Right atrium auricular region (tissue), 2 donors: Measurements from ENCODE around the gene RDH8. TPM values are rescaled to one million over a fixed set of nuclear protein-coding genes. Genes with fewer than 3 reads are reported as not detected.

Experiments used
- DNase-seq: peaks from one replicate; pipeline ENCODE4 v3.0.0-alpha.2; 2019; ENCODE audit warnings: low spot score
- H3K27ac ChIP-seq, 2 donors: fragments of 200-600 bp; sonication (generic); 1 replicate in 1 of 2; 2 replicates in 1 of 2; pipeline ENCODE4 v1.5.1; 2016 to 2019
- H3K27me3 ChIP-seq, 2 donors: fragments of 200-600 bp; sonication (generic); one replicate each; pipeline versions ENCODE4 v1.5.1 to v1.6.0; 2017 to 2019
- H3K36me3 ChIP-seq: fragments of 200-600 bp; sonication (generic); one replicate; pipeline ENCODE4 v1.5.1; 2016
- H3K4me1 ChIP-seq, 2 donors: fragments of 200-600 bp; sonication (generic); one replicate each; pipeline versions ENCODE4 v1.5.1 to v1.6.0; 2017 to 2019
- H3K4me3 ChIP-seq, 2 donors: fragments of 200-600 bp; sonication (generic); 1 replicate in 1 of 2; 2 replicates in 1 of 2; pipeline ENCODE4 v1.5.1; 2017 to 2019; ENCODE audit warnings: mild to moderate bottlenecking in 1 of 2, moderate library complexity in 1 of 2
- H3K9me3 ChIP-seq, 2 donors: fragments of 200-600 bp; sonication (generic); one replicate each; pipeline ENCODE4 v1.5.1; 2019
- CTCF ChIP-seq, 2 donors: fragments of 200-600 bp; sonication (generic); IDR thresholded peaks; one replicate each; pipeline ENCODE4 v1.5.1; 2019; ENCODE audit warnings: antibody characterized with exemption in 2 of 2
- total RNA-seq, 2 donors: library from RNA; depleted of rRNA; stranded (reverse); fragments of >200 nt; gene quantifications; one replicate each; pipeline ENCODE4 v1.1.0, GENCODE V29; 2016

RDH8 gene
- total RNA-seq, 2 donors from 2014 or later: not detected

GRCh38 chr19:10006335-10006708 lies 7.0 kb upstream of the RDH8 start:
- H3K4me3 ChIP-seq: peak overlapping the region in 1 of 2 donors; percentile 1
- no peaks in the 10 kb centered on the region for H3K9me3 ChIP-seq
- no peak for TF ChIP-seq CTCF (IDR thresholded peaks at IDR 0.05)
- peak; percentile 60 for DNase-seq
- H3K4me1 ChIP-seq: peaks cover 0 to 43% of the 10 kb centered on the region in 2 donors
- peak overlapping the region; percentile 79 for H3K27ac ChIP-seq
- H3K27me3 ChIP-seq: no peaks in the 10 kb centered on the region
- H3K36me3 ChIP-seq: peaks cover 5% of the 10 kb centered on the region

GRCh38 chr19:10006752-10007323 lies 6.4 kb upstream of the RDH8 start:
- DNase-seq: no peak
- peaks cover 5% of the 10 kb centered on the region for H3K36me3 ChIP-seq
- no peaks in the 10 kb centered on the region for H3K27me3 ChIP-seq
- no peaks in the 10 kb centered on the region for H3K9me3 ChIP-seq
- H3K27ac ChIP-seq: peak overlapping the region; percentile 79
- TF ChIP-seq CTCF (IDR thresholded peaks at IDR 0.05): no peak
- H3K4me3 ChIP-seq: no peak overlapping the region
- H3K4me1 ChIP-seq: peaks cover 0 to 43% of the 10 kb centered on the region in 2 donors

- H3K27me3 ChIP-seq: no peaks in the 10 kb centered on the region
- H3K4me1 ChIP-seq: peaks cover 0 to 36% of the 10 kb centered on the region in 2 donors
- peak overlapping the region; percentile 79 for H3K27ac ChIP-seq
- DNase-seq: peak; percentile 66
- H3K36me3 ChIP-seq: peaks cover 5% of the 10 kb centered on the region
- H3K9me3 ChIP-seq: no peaks in the 10 kb centered on the region
- TF ChIP-seq CTCF (IDR thresholded peaks at IDR 0.05): no peak
- H3K4me3 ChIP-seq: peak overlapping the region in 1 of 2 donors; percentile 58
Observed at GRCh38 chr19:10007371-10008183, 5.7 kb upstream of the RDH8 start.

- TF ChIP-seq CTCF (IDR thresholded peaks at IDR 0.05): no peak
- Histone ChIP-seq H3K9me3 (no peaks in the 10 kb centered on the region), H3K27me3 (no peaks in the 10 kb centered on the region), H3K4me1 (peaks cover 0 to 35% of the 10 kb centered on the region in 2 donors), H3K36me3 (peaks cover 5% of the 10 kb centered on the region), H3K27ac (peak overlapping the region; percentile 79), H3K4me3 (peak overlapping the region in 1 of 2 donors; percentile 58)
- no peak for DNase-seq
Observed at GRCh38 chr19:10008184-10008765, 5.0 kb upstream of the RDH8 start.

GRCh38 chr19:10009714-10010224 lies 3.5 kb upstream of the RDH8 start:
- Histone ChIP-seq H3K27me3 (no peaks in the 10 kb centered on the region), H3K4me1 (peaks cover 0 to 35% of the 10 kb centered on the region in 2 donors), H3K27ac (peak overlapping the region; percentile 79), H3K36me3 (peaks cover 5% of the 10 kb centered on the region), H3K9me3 (no peaks in the 10 kb centered on the region), H3K4me3 (peak overlapping the region; percentile 50 to 58)
- no peak for DNase-seq
- TF ChIP-seq CTCF (IDR thresholded peaks at IDR 0.05): no peak
